GM18526 (cell line): Measurements from ENCODE around the gene PRELID1.

Source experiments
- POLR2A ChIP-seq: IDR thresholded peaks from 3 replicates; pipeline ENCODE4 v1.6.1; 2011; ENCODE audit not compliant: insufficient read length; ENCODE audit errors: extremely low read depth

PRELID1 gene

DNA sequence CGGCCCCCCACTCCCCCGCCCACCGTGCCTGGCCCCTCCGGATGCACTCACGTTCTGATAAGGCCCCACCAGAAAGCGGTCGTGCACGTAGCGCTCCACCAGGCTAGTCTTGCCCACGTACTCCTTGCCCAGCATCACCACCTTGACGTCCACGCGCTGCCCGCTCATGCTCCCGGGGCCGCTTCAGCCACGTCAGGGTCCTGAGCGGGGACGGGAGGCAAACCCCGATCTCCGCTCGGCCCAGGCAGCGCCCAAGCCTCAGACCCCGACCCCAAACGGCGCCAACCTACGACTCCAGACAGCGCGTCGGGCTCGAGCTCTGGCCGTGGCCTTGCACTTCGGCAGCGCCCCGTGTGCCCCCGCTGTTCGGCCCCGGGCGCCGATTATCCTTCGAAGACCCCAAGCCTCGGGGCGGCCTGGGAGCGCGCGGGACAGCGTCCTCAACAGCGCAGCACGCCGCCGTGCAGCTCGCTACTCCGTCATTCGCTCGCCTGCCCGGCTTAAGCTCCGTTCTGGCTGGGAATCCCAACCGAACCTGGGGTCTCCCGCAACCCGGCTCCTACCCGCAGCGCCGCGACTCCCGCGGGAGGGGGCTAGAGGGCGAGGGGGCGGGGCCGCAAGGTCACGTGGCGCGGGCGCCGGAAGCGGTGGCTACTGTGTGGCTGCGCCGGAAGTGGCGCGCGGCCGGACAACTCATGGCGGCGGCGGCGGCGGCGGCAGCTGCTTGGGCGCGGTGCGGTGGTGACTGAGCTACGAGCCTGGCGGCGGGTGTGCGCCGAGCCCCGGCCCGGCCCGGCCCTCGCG is at the start of gene PRELID1, which contains the start of gene RAB24:
Gene PRELID1 (plus strand): TSS at position 679 of the 804 bp plus-strand sequence. CDS start 187 bp downstream, outside the sequence.
Gene RAB24 (minus strand): TSS at position 599 of the 804 bp plus-strand sequence. CDS start 431 bp downstream, at position 168.
- peak; percentile 43 for TF ChIP-seq POLR2A

- TF ChIP-seq POLR2A: no peak
Measured at GRCh38 chr5:177256296-177256695, 47.3 kb upstream of the PRELID1 start.

GRCh38 chr5:177260961-177261360 is 42.6 kb upstream of the PRELID1 start:
- TF ChIP-seq POLR2A: no peak

GRCh38 chr5:177261510-177261909 is 42.1 kb upstream of the PRELID1 start:
- TF ChIP-seq POLR2A: no peak

- TF ChIP-seq POLR2A: no peak
Measured at GRCh38 chr5:177264178-177264577, 39.4 kb upstream of the PRELID1 start.

GRCh38 chr5:177265395-177265794 is 38.2 kb upstream of the PRELID1 start:
- no peak for TF ChIP-seq POLR2A

GRCh38 chr5:177269232-177269895 is 34.2 kb upstream of the PRELID1 start:
- no peak for TF ChIP-seq POLR2A

- no peak for TF ChIP-seq POLR2A
Measured at GRCh38 chr5:177269976-177270375, 33.6 kb upstream of the PRELID1 start.

- no peak for TF ChIP-seq POLR2A
Measured at GRCh38 chr5:177270653-177271052, 32.9 kb upstream of the PRELID1 start.

- no peak for TF ChIP-seq POLR2A
Measured at GRCh38 chr5:177271113-177271512, 32.5 kb upstream of the PRELID1 start.

DNA sequence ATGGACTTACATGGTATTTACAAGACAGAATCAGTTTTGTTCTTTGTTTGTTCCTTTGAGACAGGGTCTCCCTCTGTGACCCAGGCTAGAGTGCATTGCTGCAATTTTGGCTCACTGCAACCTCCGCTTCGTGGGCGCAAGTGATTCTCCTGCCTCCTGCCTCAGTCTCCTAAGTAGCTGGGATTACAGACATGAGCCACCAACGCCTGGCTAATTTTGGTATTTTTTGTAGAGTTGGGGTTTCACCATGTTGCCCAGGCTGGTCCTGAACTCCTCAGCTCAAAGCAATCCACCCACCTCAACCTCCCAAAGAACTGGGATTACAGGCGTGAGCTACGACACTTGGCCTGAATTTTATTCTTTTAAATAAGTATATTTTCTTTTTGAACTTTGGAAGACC is 27.7 kb upstream of the PRELID1 start:
- TF ChIP-seq POLR2A: no peak

DNA sequence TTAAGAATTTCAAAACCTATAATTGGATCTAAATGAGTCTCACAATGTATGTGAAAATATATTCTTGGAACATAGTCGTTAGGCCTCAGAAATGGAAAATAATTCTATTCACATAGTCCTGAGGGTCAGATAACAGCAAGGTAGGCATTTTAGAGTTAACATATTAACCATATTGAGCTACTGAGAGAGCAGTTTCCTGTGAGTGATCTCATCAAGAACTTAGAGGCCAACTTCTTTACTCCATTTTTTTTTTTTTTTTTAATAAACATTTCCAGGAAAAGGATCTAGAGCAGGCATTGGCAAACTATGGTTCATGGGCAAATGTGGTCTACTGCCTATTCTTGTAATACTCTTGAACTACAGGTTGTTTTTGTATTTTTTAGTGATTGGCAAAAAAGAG is 26.7 kb upstream of the PRELID1 start:
- no peak for TF ChIP-seq POLR2A

GRCh38 chr5:177288191-177288590 is 15.4 kb upstream of the PRELID1 start:
- no peak for TF ChIP-seq POLR2A

GRCh38 chr5:177290816-177291596 is 12.6 kb upstream of the PRELID1 start:
- TF ChIP-seq POLR2A: no peak

GRCh38 chr5:177291735-177292134 is 11.9 kb upstream of the PRELID1 start:
- no peak for TF ChIP-seq POLR2A
